ENCODE measurements around the gene SPRR2B. TPM values are rescaled to one million over a fixed set of nuclear protein-coding genes. Genes with fewer than 3 reads are reported as not detected.

SPRR2B gene
- total and polyA plus RNA-seq, 9 of the 15 experiments (the other 6 are each of a cell fraction or from before 2014, with no cell fraction given) = not detected

DNA sequence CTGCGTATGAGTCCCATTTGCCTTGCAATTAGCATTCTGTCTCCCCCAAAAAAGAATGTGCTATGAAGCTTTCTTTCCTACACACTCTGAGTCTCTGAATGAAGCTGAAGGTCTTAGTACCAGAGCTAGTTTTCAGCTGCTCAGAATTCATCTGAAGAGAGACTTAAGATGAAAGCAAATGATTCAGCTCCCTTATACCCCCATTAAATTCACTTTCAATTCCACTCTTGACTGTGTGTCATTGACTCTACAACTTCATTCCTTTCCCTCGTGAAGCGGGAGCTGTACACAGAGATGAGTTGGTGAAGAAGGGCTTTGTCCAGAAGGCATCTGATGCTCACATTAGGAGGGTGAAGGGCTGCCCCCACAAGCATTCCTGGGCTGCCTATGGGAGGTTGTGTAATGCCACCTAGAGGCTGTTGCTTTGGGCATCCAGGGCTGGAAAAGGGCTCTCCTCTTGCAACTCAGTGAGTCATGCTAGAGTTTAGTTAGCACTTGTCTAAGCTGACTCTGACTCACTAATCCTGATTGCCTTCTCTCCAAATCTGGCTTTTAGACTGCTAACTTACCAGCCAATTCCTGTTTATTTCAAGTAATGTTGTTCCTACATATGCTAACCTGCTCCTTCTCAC, 38.6 kb downstream of the SPRR2B start:
- no peaks in the 10 kb centered on the region for H4K20me1 ChIP-seq (replicated peaks; ENCODE audit: control insufficient read depth, insufficient read depth, low read length)
- CTCF ChIA-PET (ENCODE audit: low intra/inter-chr PET ratio) = interaction anchor here (0.6 kb wide), 1 partner anchor 148 kb away, joined by 3 read pairs; no protein-coding TSS in a partner anchor
- H3K9ac ChIP-seq (ENCODE audit: insufficient read depth in 1 of 2, low read depth in 2 of 2, low read length in 2 of 2) = no peak overlapping the region
- no peaks in the 10 kb centered on the region for H3K9me3 ChIP-seq (replicated peaks; ENCODE audit: control insufficient read depth, insufficient read depth, low read depth, low read length)
- 7% methylated on average over 3 of the region's 3 CpGs for WGBS (ENCODE audit: insufficient coverage, low coverage, missing lambda C conversion rate)
- POLR2A ChIA-PET = no interaction called here
- no peak overlapping the region for H3K27ac ChIP-seq (ENCODE audit: extremely low read depth, low read depth, low read length)
- no peak overlapping the region for H3K4me2 ChIP-seq (ENCODE audit: insufficient read depth, low read length)
- intact Hi-C loops (cut with micrococcal nuclease) = loop anchor here (2.0 kb wide), 2 partner anchors 72 to 162 kb away; no protein-coding TSS in a partner anchor
- H3K27me3 ChIP-seq (ENCODE audit: control insufficient read depth in 2 of 2, insufficient read depth in 2 of 2, low read length in 2 of 2) = no peaks in the 10 kb centered on the region
- ATAC-seq (peak; percentile 80), DNase-seq (ENCODE audit: extremely low read depth in 1 of 4, low spot score in 3 of 4) (peak in 2 of 4 experiments; percentile 7 to 36), FAIRE-seq (no peak)
- in situ Hi-C loops (cut with MboI) = no loop called here
- no peaks in the 10 kb centered on the region for H3K4me1 ChIP-seq (replicated peaks in 1 of 2; ENCODE audit: control insufficient read depth in 2 of 2, insufficient read depth in 2 of 2, low read length in 2 of 2)
- BruUV-seq (replicated peaks) = no TSS peak
- no peak overlapping the region for H2AFZ ChIP-seq (ENCODE audit: low read depth, low read length)
- no peaks in the 10 kb centered on the region for H3K36me3 ChIP-seq (ENCODE audit: control insufficient read depth, insufficient read depth, low read length)
- H3K9me1 ChIP-seq (ENCODE audit: control insufficient read depth, insufficient read depth, low read length) = no peaks in the 10 kb centered on the region
- H3K4me3 ChIP-seq = no peak overlapping the region
- no peaks in the 10 kb centered on the region for H3K79me2 ChIP-seq (ENCODE audit: control insufficient read depth, insufficient read depth, low read length)
- TF ChIP-seq TRIM28 (IDR thresholded peaks at IDR 0.05) = no peak
- TF ChIP-seq JUN (IDR thresholded peaks at IDR 0.05; ENCODE audit: borderline replicate concordance, low read depth, low read length) = peak; percentile 72; the same call in 1 of the 2 replicates
- no peak for TF ChIP-seq JUN (CRISPR knock-in tag; IDR thresholded peaks at IDR 0.05; ENCODE audit: borderline replicate concordance)
- TF ChIP-seq CTBP1 (IDR thresholded peaks at IDR 0.05; ENCODE audit: borderline replicate concordance) = 0 out of 2 replicates have a peak, but pooled peaks have one; percentile 31
- TF ChIP-seq, protein P1, sequence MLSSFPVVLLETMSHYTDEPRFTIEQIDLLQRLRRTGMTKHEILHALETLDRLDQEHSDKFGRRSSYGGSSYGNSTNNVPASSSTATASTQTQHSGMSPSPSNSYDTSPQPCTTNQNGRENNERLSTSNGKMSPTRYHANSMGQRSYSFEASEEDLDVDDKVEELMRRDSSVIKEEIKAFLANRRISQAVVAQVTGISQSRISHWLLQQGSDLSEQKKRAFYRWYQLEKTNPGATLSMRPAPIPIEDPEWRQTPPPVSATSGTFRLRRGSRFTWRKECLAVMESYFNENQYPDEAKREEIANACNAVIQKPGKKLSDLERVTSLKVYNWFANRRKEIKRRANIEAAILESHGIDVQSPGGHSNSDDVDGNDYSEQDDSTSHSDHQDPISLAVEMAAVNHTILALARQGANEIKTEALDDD (IDR thresholded peaks at IDR 0.05) = peak; percentile 96
- no peak for TF ChIP-seq MAFF (IDR thresholded peaks at IDR 0.05; ENCODE audit: low read length)
- peak; percentile 68; the same call in 1 of the 2 replicates for TF ChIP-seq JUND (IDR thresholded peaks at IDR 0.05; ENCODE audit: borderline replicate concordance, low read depth, low read length)
- peak; percentile 30; the same call in 1 of the 3 replicates for TF ChIP-seq JUND (tag; IDR thresholded peaks at IDR 0.05; ENCODE audit: borderline replicate concordance, low read depth, low read length)
- TF ChIP-seq, protein P2, sequence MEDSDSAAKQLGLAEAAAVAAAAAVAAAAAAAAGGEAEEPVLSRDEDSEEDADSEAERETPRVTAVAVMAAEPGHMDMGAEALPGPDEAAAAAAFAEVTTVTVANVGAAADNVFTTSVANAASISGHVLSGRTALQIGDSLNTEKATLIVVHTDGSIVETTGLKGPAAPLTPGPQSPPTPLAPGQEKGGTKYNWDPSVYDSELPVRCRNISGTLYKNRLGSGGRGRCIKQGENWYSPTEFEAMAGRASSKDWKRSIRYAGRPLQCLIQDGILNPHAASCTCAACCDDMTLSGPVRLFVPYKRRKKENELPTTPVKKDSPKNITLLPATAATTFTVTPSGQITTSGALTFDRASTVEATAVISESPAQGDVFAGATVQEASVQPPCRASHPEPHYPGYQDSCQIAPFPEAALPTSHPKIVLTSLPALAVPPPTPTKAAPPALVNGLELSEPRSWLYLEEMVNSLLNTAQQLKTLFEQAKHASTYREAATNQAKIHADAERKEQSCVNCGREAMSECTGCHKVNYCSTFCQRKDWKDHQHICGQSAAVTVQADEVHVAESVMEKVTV (CRISPR knock-in tag; IDR thresholded peaks at IDR 0.05) = peak; percentile 39; the same call in 1 of the 2 replicates
- no peak for TF ChIP-seq MXD1 (CRISPR knock-in tag; IDR thresholded peaks at IDR 0.05; ENCODE audit: borderline replicate concordance, poor library complexity, severe bottlenecking)
- TF ChIP-seq MCM7 (IDR thresholded peaks at IDR 0.05) = no peak
- TF ChIP-seq PTTG1 (tag; IDR thresholded peaks at IDR 0.05; ENCODE audit: low read depth) = no peak
- TF ChIP-seq, protein P3, sequence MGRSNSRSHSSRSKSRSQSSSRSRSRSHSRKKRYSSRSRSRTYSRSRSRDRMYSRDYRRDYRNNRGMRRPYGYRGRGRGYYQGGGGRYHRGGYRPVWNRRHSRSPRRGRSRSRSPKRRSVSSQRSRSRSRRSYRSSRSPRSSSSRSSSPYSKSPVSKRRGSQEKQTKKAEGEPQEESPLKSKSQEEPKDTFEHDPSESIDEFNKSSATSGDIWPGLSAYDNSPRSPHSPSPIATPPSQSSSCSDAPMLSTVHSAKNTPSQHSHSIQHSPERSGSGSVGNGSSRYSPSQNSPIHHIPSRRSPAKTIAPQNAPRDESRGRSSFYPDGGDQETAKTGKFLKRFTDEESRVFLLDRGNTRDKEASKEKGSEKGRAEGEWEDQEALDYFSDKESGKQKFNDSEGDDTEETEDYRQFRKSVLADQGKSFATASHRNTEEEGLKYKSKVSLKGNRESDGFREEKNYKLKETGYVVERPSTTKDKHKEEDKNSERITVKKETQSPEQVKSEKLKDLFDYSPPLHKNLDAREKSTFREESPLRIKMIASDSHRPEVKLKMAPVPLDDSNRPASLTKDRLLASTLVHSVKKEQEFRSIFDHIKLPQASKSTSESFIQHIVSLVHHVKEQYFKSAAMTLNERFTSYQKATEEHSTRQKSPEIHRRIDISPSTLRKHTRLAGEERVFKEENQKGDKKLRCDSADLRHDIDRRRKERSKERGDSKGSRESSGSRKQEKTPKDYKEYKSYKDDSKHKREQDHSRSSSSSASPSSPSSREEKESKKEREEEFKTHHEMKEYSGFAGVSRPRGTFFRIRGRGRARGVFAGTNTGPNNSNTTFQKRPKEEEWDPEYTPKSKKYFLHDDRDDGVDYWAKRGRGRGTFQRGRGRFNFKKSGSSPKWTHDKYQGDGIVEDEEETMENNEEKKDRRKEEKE (IDR thresholded peaks at IDR 0.05; ENCODE audit: borderline replicate concordance in 1 of 2, control insufficient read depth in 1 of 2, low read depth in 2 of 2, low read length in 1 of 2) = no peak
- TF ChIP-seq SIN3A (IDR thresholded peaks at IDR 0.05; ENCODE audit: borderline replicate concordance in 2 of 2, control insufficient read depth in 1 of 2, low read depth in 2 of 2, low read length in 2 of 2) = no peak
- TF ChIP-seq KDM2B (CRISPR knock-in tag; IDR thresholded peaks at IDR 0.05) = no peak
